GM12874 (cell line): Measurements from ENCODE around the gene CUTA.

ENCODE experiments used
- CTCF ChIP-seq: IDR thresholded peaks from 2 replicates; pipeline ENCODE4 v1.5.1; 2011; ENCODE audit warnings: low read depth, mild to moderate bottlenecking, control low read depth, low read length, moderate library complexity; ENCODE audit not compliant: insufficient read depth

The CUTA gene

GRCh38 chr6:33405386-33405940, 12.4 kb downstream of the CUTA start:
- no peak for TF ChIP-seq CTCF

GRCh38 chr6:33404884-33405283, 13.0 kb downstream of the CUTA start:
- no peak for TF ChIP-seq CTCF

- no peak for TF ChIP-seq CTCF
These were observed 20.4 kb downstream of the CUTA start for GRCh38 chr6:33397541-33397940.

- TF ChIP-seq CTCF, result no peak
These were observed 24.9 kb downstream of the CUTA start for GRCh38 chr6:33392979-33393378.

- TF ChIP-seq CTCF, result no peak
These were observed 25.3 kb downstream of the CUTA start for GRCh38 chr6:33392595-33392948.

- TF ChIP-seq CTCF, result no peak
These were observed 25.8 kb downstream of the CUTA start for GRCh38 chr6:33391922-33392594.

- peak; percentile 98 for TF ChIP-seq CTCF
These were observed 26.5 kb downstream of the CUTA start, which contains the start of gene KIFC1 for GRCh38 chr6:33391278-33391921. Gene KIFC1 (plus strand): TSS chr6:33391823. CDS start chr6:33391986, 163 bp downstream.
